SH-SY5Y (cell line): ENCODE data around the gene SYCN.

Experiments
- GATA2 ChIP-seq: IDR thresholded peaks from 2 replicates; pipeline ENCODE4 v1.6.1; 2011; ENCODE audit warnings: mild to moderate bottlenecking, low read depth, low read length
- GATA3 ChIP-seq: IDR thresholded peaks from 2 replicates; pipeline ENCODE4 v1.6.1; 2011; ENCODE audit warnings: low read depth, mild to moderate bottlenecking, low read length, moderate library complexity

- no peak for TF ChIP-seq GATA2
- TF ChIP-seq GATA3 = no peak
Measured at GRCh38 chr19:39155741-39156140, 48.3 kb downstream of the SYCN start.
